Hepatocyte (in vitro differentiated cells): Measurements from ENCODE around the gene ACVR1. TPM values are rescaled to one million over a fixed set of nuclear protein-coding genes. Genes with fewer than 3 reads are reported as not detected.

ENCODE experiments used
- DNase-seq: peaks from one replicate; pipeline ENCODE4 v3.0.0-alpha.2; 2016; ENCODE audit warnings: low spot score
- H2AFZ ChIP-seq: fragments of 200-600 bp; sonication (generic); 2 replicates; pipeline ENCODE4 v1.6.0; 2016; ENCODE audit warnings: antibody characterized with exemption, mild to moderate bottlenecking
- H3K27ac ChIP-seq: fragments of 200-600 bp; sonication (generic); 2 replicates; pipeline ENCODE4 v1.5.1; 2016; ENCODE audit warnings: mild to moderate bottlenecking
- H3K27me3 ChIP-seq: fragments of 200-600 bp; sonication (generic); 2 replicates; pipeline ENCODE4 v1.6.1; 2016
- H3K36me3 ChIP-seq: fragments of 200-600 bp; sonication (generic); replicated peaks from 2 replicates; pipeline ENCODE4 v1.5.1; 2016; ENCODE audit warnings: low read depth; ENCODE audit not compliant: insufficient read depth
- H3K4me1 ChIP-seq: fragments of 200-600 bp; sonication (generic); 2 replicates; pipeline ENCODE4 v1.5.1; 2016; ENCODE audit warnings: mild to moderate bottlenecking, moderate library complexity; ENCODE audit not compliant: insufficient read depth
- H3K4me2 ChIP-seq: fragments of 200-600 bp; sonication (generic); 2 replicates; pipeline ENCODE4 v1.6.0; 2016
- H3K4me3 ChIP-seq: fragments of 200-600 bp; sonication (generic); 2 replicates; pipeline ENCODE4 v1.5.1; 2016; ENCODE audit warnings: mild to moderate bottlenecking
- H3K79me2 ChIP-seq: fragments of 200-600 bp; sonication (generic); 2 replicates; pipeline ENCODE4 v1.6.0; 2017; ENCODE audit warnings: mild to moderate bottlenecking
- H3K9me2 ChIP-seq: fragments of 200-600 bp; sonication (generic); replicated peaks from 2 replicates; pipeline ENCODE4 v1.6.0; 2017; ENCODE audit warnings: mild to moderate bottlenecking; ENCODE audit not compliant: insufficient read depth
- H3K9me3 ChIP-seq: fragments of 200-600 bp; sonication (generic); 2 replicates; pipeline ENCODE4 v1.5.1; 2016; ENCODE audit warnings: low read depth, mild to moderate bottlenecking
- H4K20me1 ChIP-seq: fragments of 200-600 bp; sonication (generic); 2 replicates; pipeline ENCODE4 v1.6.0; 2016; ENCODE audit warnings: mild to moderate bottlenecking; ENCODE audit not compliant: insufficient read depth, poor library complexity, severe bottlenecking
- EZH2 ChIP-seq: fragments of 200-600 bp; sonication (generic); IDR thresholded peaks from 2 replicates; pipeline ENCODE4 v1.6.1; 2016; ENCODE audit warnings: antibody characterized with exemption, mild to moderate bottlenecking, borderline replicate concordance
- EZH2phosphoT487 ChIP-seq: fragments of 200-600 bp; sonication (generic); IDR thresholded peaks from one replicate; pipeline ENCODE4 v1.6.1; 2018; ENCODE audit warnings: antibody characterized with exemption, mild to moderate bottlenecking, low read depth, moderate library complexity; ENCODE audit not compliant: unreplicated experiment, severe bottlenecking
- WGBS: methylation state at CpG from one replicate; pipeline ENCODE4 v1.1.6; 2016; ENCODE audit warnings: low lambda C conversion rate; ENCODE audit errors: missing lambda C conversion rate; 5-methylcytosine and 5-hydroxymethylcytosine counted together
- polyA plus RNA-seq: library from polyadenylated mRNA; unstranded; fragments of >200 nt; fragmentation: Nextera tagmentation; extraction: Ambion mirVana; gene quantifications from 2 replicates; pipeline ENCODE4 v1.2.1, GENCODE V29; 2016
- total RNA-seq: library from RNA; depleted of rRNA; stranded (reverse); fragments of >200 nt; gene quantifications from 2 replicates; pipeline ENCODE4 v1.2.3, GENCODE V29; 2014
- TF ChIP-seq, protein P1 (sequence below): fragments of 200-600 bp; sonication (generic); IDR thresholded peaks from 2 replicates; pipeline ENCODE4 v1.5.1; 2016; ENCODE audit warnings: antibody characterized with exemption, mild to moderate bottlenecking; ENCODE audit not compliant: poor library complexity

Gene ACVR1
- total and polyA plus RNA-seq, 2 experiments from 2014 or later = 19.6 to 20.1 TPM

DNA sequence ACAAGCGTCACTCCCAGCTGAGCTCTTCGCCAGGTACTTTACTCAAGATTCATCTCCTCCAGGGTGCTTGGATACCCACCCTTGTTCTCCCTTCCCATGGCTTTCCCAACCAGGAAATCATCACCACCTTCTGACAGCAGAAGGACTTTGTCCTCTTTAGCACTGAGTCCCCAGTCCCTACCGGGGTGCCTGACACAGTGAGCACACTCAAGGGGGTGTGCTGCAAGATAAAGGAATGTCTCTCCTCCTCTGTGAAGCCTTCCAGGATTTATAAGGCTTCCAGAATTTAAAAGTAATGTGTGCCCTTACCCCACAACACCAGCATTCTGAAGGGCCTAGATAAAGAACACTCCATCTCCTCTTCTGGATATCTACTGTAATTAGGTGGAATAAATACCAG, 39.6 kb downstream of the ACVR1 start:
- Histone ChIP-seq H3K4me1 (peaks cover 46% of the 10 kb centered on the region), H3K27ac (peak overlapping the region; percentile 90), H3K36me3 (no peaks in the 10 kb centered on the region), H3K9me2 (no peaks in the 10 kb centered on the region), H2AFZ (no peak overlapping the region), H4K20me1 (no peaks in the 10 kb centered on the region), H3K4me3 (no peak overlapping the region), H3K9me3 (no peaks in the 10 kb centered on the region), H3K79me2 (peaks cover 62% of the 10 kb centered on the region), H3K27me3 (no peaks in the 10 kb centered on the region), H3K4me2 (peak overlapping the region; percentile 74)
- WGBS = 75% methylated on average over 3 of the region's 3 CpGs
- TF ChIP-seq, protein P1, sequence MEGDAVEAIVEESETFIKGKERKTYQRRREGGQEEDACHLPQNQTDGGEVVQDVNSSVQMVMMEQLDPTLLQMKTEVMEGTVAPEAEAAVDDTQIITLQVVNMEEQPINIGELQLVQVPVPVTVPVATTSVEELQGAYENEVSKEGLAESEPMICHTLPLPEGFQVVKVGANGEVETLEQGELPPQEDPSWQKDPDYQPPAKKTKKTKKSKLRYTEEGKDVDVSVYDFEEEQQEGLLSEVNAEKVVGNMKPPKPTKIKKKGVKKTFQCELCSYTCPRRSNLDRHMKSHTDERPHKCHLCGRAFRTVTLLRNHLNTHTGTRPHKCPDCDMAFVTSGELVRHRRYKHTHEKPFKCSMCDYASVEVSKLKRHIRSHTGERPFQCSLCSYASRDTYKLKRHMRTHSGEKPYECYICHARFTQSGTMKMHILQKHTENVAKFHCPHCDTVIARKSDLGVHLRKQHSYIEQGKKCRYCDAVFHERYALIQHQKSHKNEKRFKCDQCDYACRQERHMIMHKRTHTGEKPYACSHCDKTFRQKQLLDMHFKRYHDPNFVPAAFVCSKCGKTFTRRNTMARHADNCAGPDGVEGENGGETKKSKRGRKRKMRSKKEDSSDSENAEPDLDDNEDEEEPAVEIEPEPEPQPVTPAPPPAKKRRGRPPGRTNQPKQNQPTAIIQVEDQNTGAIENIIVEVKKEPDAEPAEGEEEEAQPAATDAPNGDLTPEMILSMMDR = no peak
- no peak for TF ChIP-seq EZH2phosphoT487
- no peak for TF ChIP-seq EZH2
- DNase-seq = peak; percentile 27

- Histone ChIP-seq H3K9me2 (no peaks in the 10 kb centered on the region), H2AFZ (no peak overlapping the region), H3K36me3 (no peaks in the 10 kb centered on the region), H3K4me1 (peaks cover 48% of the 10 kb centered on the region), H3K9me3 (no peaks in the 10 kb centered on the region), H3K4me3 (no peak overlapping the region), H3K27ac (no peak overlapping the region), H3K4me2 (no peak overlapping the region), H4K20me1 (no peaks in the 10 kb centered on the region), H3K27me3 (no peaks in the 10 kb centered on the region), H3K79me2 (peaks cover 60% of the 10 kb centered on the region)
- TF ChIP-seq, protein P1 = no peak
- WGBS = 96% methylated on average over 1 of the region's 1 CpG
- DNase-seq = no peak
Observed at GRCh38 chr2:157835425-157835824, 40.7 kb downstream of the ACVR1 start.

GRCh38 chr2:157835006-157835405, 41.1 kb downstream of the ACVR1 start:
- peaks cover 56% of the 10 kb centered on the region for H3K79me2 ChIP-seq
- no peak overlapping the region for H2AFZ ChIP-seq
- H3K4me1 ChIP-seq = peaks cover 44% of the 10 kb centered on the region
- no peaks in the 10 kb centered on the region for H3K9me2 ChIP-seq
- no peaks in the 10 kb centered on the region for H3K27me3 ChIP-seq
- TF ChIP-seq, protein P1 = no peak
- TF ChIP-seq EZH2 (no peak), EZH2phosphoT487 (no peak)
- no peaks in the 10 kb centered on the region for H3K36me3 ChIP-seq
- no peak overlapping the region for H3K4me3 ChIP-seq
- no peak overlapping the region for H3K4me2 ChIP-seq
- no peaks in the 10 kb centered on the region for H3K9me3 ChIP-seq
- H4K20me1 ChIP-seq = no peaks in the 10 kb centered on the region
- H3K27ac ChIP-seq = no peak overlapping the region
- WGBS = 77% methylated on average over 4 of the region's 4 CpGs
- DNase-seq = no peak

GRCh38 chr2:157833721-157834120, 42.4 kb downstream of the ACVR1 start:
- no peak for TF ChIP-seq EZH2phosphoT487
- TF ChIP-seq, protein P1 = no peak
- no peak for TF ChIP-seq EZH2
- Histone ChIP-seq H3K36me3 (no peaks in the 10 kb centered on the region), H3K79me2 (peaks cover 62% of the 10 kb centered on the region), H3K27me3 (no peaks in the 10 kb centered on the region), H3K9me3 (no peaks in the 10 kb centered on the region), H4K20me1 (no peaks in the 10 kb centered on the region), H3K4me3 (no peak overlapping the region), H3K4me1 (peaks cover 32% of the 10 kb centered on the region), H3K27ac (no peak overlapping the region), H2AFZ (no peak overlapping the region), H3K9me2 (no peaks in the 10 kb centered on the region), H3K4me2 (no peak overlapping the region)
- DNase-seq = no peak
- WGBS = 94% methylated on average over 1 of the region's 1 CpG
